NCI-H748 (cell line): ENCODE results near the gene EFCAB10.
A peak's percentile ranks its signal among the peaks of the same experiment; 100 is the strongest.
"Not testable (repeated sequence)": the region's sequence is repeated elsewhere in the genome, so short reads cannot be mapped to it uniquely, and the experiment has no call there.

Experiments used
- DNase-seq: peaks from one replicate; lab custom pipeline; 2025; ENCODE audit not compliant: unreplicated experiment; lab: John Stamatoyannopoulos, UW

The EFCAB10 gene

GRCh38 chr7:105599551-105599950 lies 18.3 kb upstream of the EFCAB10 start:
- no peak for DNase-seq

GRCh38 chr7:105599080-105599479 lies 17.8 kb upstream of the EFCAB10 start:
- DNase-seq: not testable (repeated sequence)

DNA sequence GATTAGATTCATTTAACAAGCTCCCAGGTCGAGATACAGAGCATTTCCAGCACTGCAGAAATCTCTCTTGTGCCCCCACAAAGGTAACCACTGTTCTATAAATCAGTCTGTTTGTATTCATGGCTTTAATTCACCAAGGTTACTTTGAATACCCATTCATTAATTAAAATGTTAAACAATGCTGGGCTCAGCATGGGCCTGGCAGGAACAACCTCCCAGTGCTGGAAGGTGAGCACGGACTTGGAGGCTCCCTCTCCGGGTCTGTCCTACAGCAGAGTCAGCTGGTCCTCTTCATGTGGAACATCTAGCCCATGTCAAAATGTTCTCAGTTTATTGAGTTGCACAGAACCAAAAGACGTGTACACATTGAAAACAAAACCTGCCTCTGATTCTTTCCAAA lies 15.6 kb upstream of the EFCAB10 start:
- no peak for DNase-seq

- no peak for DNase-seq
These were observed 12.7 kb upstream of the EFCAB10 start for GRCh38 chr7:105594034-105594433.

GRCh38 chr7:105591522-105591921 lies 10.2 kb upstream of the EFCAB10 start:
- DNase-seq: no peak

- DNase-seq: no peak
These were observed 9.5 kb upstream of the EFCAB10 start for GRCh38 chr7:105590793-105591192.

- peak; percentile 82 for DNase-seq
These were observed 8.2 kb upstream of the EFCAB10 start for GRCh38 chr7:105589356-105590077.

- peak; percentile 12 for DNase-seq
These were observed 6.8 kb upstream of the EFCAB10 start for GRCh38 chr7:105587909-105588635.

GRCh38 chr7:105585850-105586500 lies 4.7 kb upstream of the EFCAB10 start:
- DNase-seq: no peak

GRCh38 chr7:105584165-105584564 lies 2.9 kb upstream of the EFCAB10 start:
- DNase-seq: no peak

DNA sequence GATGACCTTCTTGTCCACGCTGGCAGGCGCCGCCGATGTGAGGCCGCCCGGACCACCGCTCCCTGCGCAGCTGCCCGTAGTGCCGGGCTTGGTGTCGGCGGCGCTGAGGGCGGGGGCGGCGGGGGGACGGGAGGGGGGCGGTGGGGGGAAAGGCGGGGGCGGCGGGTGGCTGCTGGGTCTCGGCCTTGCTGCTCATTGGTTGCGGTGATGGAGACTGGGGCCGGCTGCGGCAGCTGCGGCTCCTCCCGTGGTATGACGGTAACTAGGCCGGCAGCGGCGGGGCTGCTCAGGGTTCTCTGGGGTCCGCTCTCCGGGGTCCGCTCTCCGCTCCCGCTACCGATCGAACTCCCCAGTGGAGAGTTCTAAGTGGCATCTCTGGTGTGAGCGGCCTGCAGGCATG lies 1.8 kb upstream of the EFCAB10 start:
- DNase-seq: no peak

GRCh38 chr7:105580022-105580740 lies 1.1 kb downstream of the EFCAB10 start:
- no peak for DNase-seq

- DNase-seq: no peak
These were observed 2.8 kb downstream of the EFCAB10 start for GRCh38 chr7:105578496-105578895.

DNA sequence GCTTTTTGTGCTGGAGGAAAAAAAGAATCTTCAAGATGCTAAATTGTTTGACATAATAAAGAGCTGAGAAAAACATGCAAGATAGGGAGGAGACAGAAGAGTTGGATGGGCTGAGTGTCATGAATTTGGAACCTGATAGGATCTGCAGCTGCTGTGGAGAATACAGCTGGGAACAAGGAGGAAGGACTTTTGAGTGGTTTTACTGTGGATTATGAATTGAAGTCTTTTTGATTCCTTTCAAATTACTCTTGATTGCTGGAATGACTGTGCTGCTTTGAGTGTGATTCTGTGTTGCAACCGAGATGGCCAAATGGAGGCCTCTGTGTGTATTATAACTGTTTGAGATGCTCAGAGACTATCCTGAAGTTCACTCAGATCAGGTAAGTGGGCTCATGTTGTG lies 4.0 kb downstream of the EFCAB10 start:
- DNase-seq: no peak

- DNase-seq: no peak
These were observed 9.4 kb downstream of the EFCAB10 start for GRCh38 chr7:105571891-105572290.

- DNase-seq: no peak
These were observed 13.5 kb downstream of the EFCAB10 start for GRCh38 chr7:105567821-105568220.

DNA sequence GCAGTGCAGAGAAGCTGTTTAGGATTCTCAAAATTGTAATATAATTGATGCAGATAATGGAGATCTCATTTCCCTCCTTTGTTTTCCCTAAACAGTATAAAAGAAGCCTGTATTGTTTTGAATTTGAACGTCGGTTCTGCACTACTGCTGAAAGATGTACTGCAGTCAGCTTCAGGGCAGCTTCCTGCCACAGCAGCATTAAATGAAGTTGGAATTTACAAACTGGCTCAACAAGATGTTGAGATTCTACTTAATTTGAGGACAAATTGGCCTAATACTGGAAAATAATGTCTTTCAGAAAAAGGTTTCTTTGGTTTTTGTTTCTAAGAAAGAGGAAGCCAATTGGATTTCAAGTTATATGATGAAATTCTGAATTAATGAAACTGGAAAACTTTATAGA lies 14.3 kb downstream of the EFCAB10 start:
- DNase-seq: no peak

GRCh38 chr7:105565190-105565589 lies 16.1 kb downstream of the EFCAB10 start:
- no peak for DNase-seq

- no peak for DNase-seq
These were observed 21.4 kb downstream of the EFCAB10 start for GRCh38 chr7:105559926-105560325.

GRCh38 chr7:105538339-105538738 lies 43.0 kb downstream of the EFCAB10 start:
- DNase-seq: no peak

- DNase-seq: peak; percentile 20
These were observed 48.4 kb downstream of the EFCAB10 start for GRCh38 chr7:105532709-105533460.
